ENCODE data around the gene EFEMP2.

Gene EFEMP2

GRCh38 chr11:65873318-65874156 is 937 bp upstream of the EFEMP2 start:
- Histone ChIP-seq H4K91ac (ENCODE audit: low read depth, low read length) (peak overlapping the region; percentile 93), H3K4me3 (ENCODE audit: low read depth, low read length) (peak overlapping the region; percentile 76), H4K12ac (ENCODE audit: low read depth, low read length) (peak overlapping the region; percentile 92), H3K18ac (ENCODE audit: low read length) (peak overlapping the region; percentile 91), H3K4me1 (ENCODE audit: control insufficient read depth in 1 of 2, insufficient read depth in 2 of 2, low read length in 2 of 2) (peaks cover 7 to 12% of the 10 kb centered on the region in 2 experiments), H4K8ac (ENCODE audit: low read depth, low read length) (peak overlapping the region; percentile 92), H3K14ac (ENCODE audit: low read length) (peak overlapping the region; percentile 86), H3K79me1 (ENCODE audit: low read length) (peaks cover 13% of the 10 kb centered on the region), H3K27ac (ENCODE audit: low read depth, low read length) (peak overlapping the region; percentile 68), H3K4ac (ENCODE audit: low read depth, low read length) (peak overlapping the region; percentile 80), H3K36me3 (ENCODE audit: control insufficient read depth in 1 of 2, insufficient read depth in 2 of 2, low read length in 2 of 2) (peaks cover 12 to 24% of the 10 kb centered on the region in 2 experiments), H3K23ac (ENCODE audit: low read length) (no peak overlapping the region), H3K27me3 (ENCODE audit: insufficient read depth, low read length) (no peaks in the 10 kb centered on the region), H2AK5ac (ENCODE audit: low read length) (peak overlapping the region; percentile 60), H3K79me2 (ENCODE audit: control insufficient read depth, insufficient read depth, low read length, poor library complexity) (peaks cover 9% of the 10 kb centered on the region), H2BK120ac (ENCODE audit: insufficient read depth, low read length, poor library complexity) (peak overlapping the region; percentile 19), H2BK5ac (ENCODE audit: low read depth, low read length, poor library complexity) (peak overlapping the region; percentile 71), H2AFZ (ENCODE audit: insufficient read depth, low read length, poor library complexity) (peak overlapping the region; percentile 39), H3K9ac (ENCODE audit: low read length) (peak overlapping the region; percentile 77), H2BK12ac (ENCODE audit: low read length) (no peak overlapping the region), H3K9me3 (ENCODE audit: insufficient read depth, low read depth, low read length) (peaks cover 2% of the 10 kb centered on the region), H3K4me2 (ENCODE audit: low read length) (peak overlapping the region; percentile 99)
- peak; percentile 94 to 98 for DNase-seq
- no CpG with 5 or more reads among the region's 54 CpGs for WGBS (ENCODE audit: extremely low coverage, insufficient coverage, insufficient read length)

- no CpG with 5 or more reads among the region's 26 CpGs for WGBS (ENCODE audit: extremely low coverage, insufficient coverage, insufficient read length)
- peak overlapping the region; percentile 61 for H4K12ac ChIP-seq (ENCODE audit: low read depth, low read length)
Measured at GRCh38 chr11:65871811-65872548, 620 bp downstream of the EFEMP2 start.

GRCh38 chr11:65870706-65871681 is 1.6 kb downstream of the EFEMP2 start:
- H2AK5ac ChIP-seq (ENCODE audit: low read length) = no peak overlapping the region
- no peak overlapping the region for H2BK5ac ChIP-seq (ENCODE audit: low read depth, low read length, poor library complexity)
- H3K4me2 ChIP-seq (ENCODE audit: low read length) = peak overlapping the region; percentile 71
- H3K4me3 ChIP-seq (ENCODE audit: low read depth, low read length) = peak overlapping the region; percentile 14
- H3K27me3 ChIP-seq (ENCODE audit: insufficient read depth, low read length) = no peaks in the 10 kb centered on the region
- no peak overlapping the region for H4K8ac ChIP-seq (ENCODE audit: low read depth, low read length)
- no CpG with 5 or more reads among the region's 24 CpGs for WGBS (ENCODE audit: extremely low coverage, insufficient coverage, insufficient read length)
- H2BK120ac ChIP-seq (ENCODE audit: insufficient read depth, low read length, poor library complexity) = no peak overlapping the region
- no peaks in the 10 kb centered on the region for H3K9me3 ChIP-seq (ENCODE audit: insufficient read depth, low read depth, low read length)
- H3K4me1 ChIP-seq (ENCODE audit: control insufficient read depth in 1 of 2, insufficient read depth in 2 of 2, low read length in 2 of 2) = peaks cover 10 to 14% of the 10 kb centered on the region in 2 experiments
- peaks cover 13% of the 10 kb centered on the region for H3K79me1 ChIP-seq (ENCODE audit: low read length)
- no peak overlapping the region for H3K9ac ChIP-seq (ENCODE audit: low read length)
- no peak overlapping the region for H2AFZ ChIP-seq (ENCODE audit: insufficient read depth, low read length, poor library complexity)
- H3K27ac ChIP-seq (ENCODE audit: low read depth, low read length) = no peak overlapping the region
- no peak overlapping the region for H3K4ac ChIP-seq (ENCODE audit: low read depth, low read length)
- H3K18ac ChIP-seq (ENCODE audit: low read length) = no peak overlapping the region
- H2BK12ac ChIP-seq (ENCODE audit: low read length) = no peak overlapping the region
- no peak overlapping the region for H4K12ac ChIP-seq (ENCODE audit: low read depth, low read length)
- DNase-seq = no peak
- H4K91ac ChIP-seq (ENCODE audit: low read depth, low read length) = no peak overlapping the region
- H3K23ac ChIP-seq (ENCODE audit: low read length) = no peak overlapping the region
- peaks cover 9% of the 10 kb centered on the region for H3K79me2 ChIP-seq (ENCODE audit: control insufficient read depth, insufficient read depth, low read length, poor library complexity)
- H3K36me3 ChIP-seq (ENCODE audit: control insufficient read depth in 1 of 2, insufficient read depth in 2 of 2, low read length in 2 of 2) = peaks cover 33 to 45% of the 10 kb centered on the region in 2 experiments
- H3K14ac ChIP-seq (ENCODE audit: low read length) = no peak overlapping the region

More at GRCh38 chr11:65871811-65872548, 620 bp downstream of the EFEMP2 start:
- Histone ChIP-seq H2AFZ (ENCODE audit: insufficient read depth, low read length, poor library complexity) (no peak overlapping the region), H2BK12ac (ENCODE audit: low read length) (peak overlapping the region; percentile 25), H3K4ac (ENCODE audit: low read depth, low read length) (peak overlapping the region; percentile 30), H2BK5ac (ENCODE audit: low read depth, low read length, poor library complexity) (peak overlapping the region; percentile 36), H3K9me3 (ENCODE audit: insufficient read depth, low read depth, low read length) (no peaks in the 10 kb centered on the region), H4K91ac (ENCODE audit: low read depth, low read length) (peak overlapping the region; percentile 93), H3K27ac (ENCODE audit: low read depth, low read length) (peak overlapping the region; percentile 44), H3K4me1 (ENCODE audit: control insufficient read depth in 1 of 2, insufficient read depth in 2 of 2, low read length in 2 of 2) (peaks cover 10 to 14% of the 10 kb centered on the region in 2 experiments), H3K4me2 (ENCODE audit: low read length) (peak overlapping the region; percentile 71), H3K14ac (ENCODE audit: low read length) (peak overlapping the region; percentile 83), H3K18ac (ENCODE audit: low read length) (peak overlapping the region; percentile 60), H3K79me1 (ENCODE audit: low read length) (peaks cover 13% of the 10 kb centered on the region), H3K27me3 (ENCODE audit: insufficient read depth, low read length) (no peaks in the 10 kb centered on the region), H2AK5ac (ENCODE audit: low read length) (peak overlapping the region; percentile 91), H2BK120ac (ENCODE audit: insufficient read depth, low read length, poor library complexity) (peak overlapping the region; percentile 45), H3K23ac (ENCODE audit: low read length) (no peak overlapping the region), H3K9ac (ENCODE audit: low read length) (peak overlapping the region; percentile 71), H3K4me3 (ENCODE audit: low read depth, low read length) (peak overlapping the region; percentile 85), H3K36me3 (ENCODE audit: control insufficient read depth in 1 of 2, insufficient read depth in 2 of 2, low read length in 2 of 2) (peaks cover 25 to 37% of the 10 kb centered on the region in 2 experiments), H3K79me2 (ENCODE audit: control insufficient read depth, insufficient read depth, low read length, poor library complexity) (peaks cover 9% of the 10 kb centered on the region), H4K8ac (ENCODE audit: low read depth, low read length) (peak overlapping the region; percentile 89)
- no peak for DNase-seq

GRCh38 chr11:65870307-65870658 is 2.3 kb downstream of the EFEMP2 start:
- peaks cover 10 to 14% of the 10 kb centered on the region in 2 experiments for H3K4me1 ChIP-seq (ENCODE audit: control insufficient read depth in 1 of 2, insufficient read depth in 2 of 2, low read length in 2 of 2)
- H3K14ac ChIP-seq (ENCODE audit: low read length) = no peak overlapping the region
- no peak overlapping the region for H2AFZ ChIP-seq (ENCODE audit: insufficient read depth, low read length, poor library complexity)
- WGBS (ENCODE audit: extremely low coverage, insufficient coverage, insufficient read length) = no CpG with 5 or more reads among the region's 11 CpGs
- H2BK12ac ChIP-seq (ENCODE audit: low read length) = no peak overlapping the region
- no peak overlapping the region for H3K4me2 ChIP-seq (ENCODE audit: low read length)
- no peak overlapping the region for H3K27ac ChIP-seq (ENCODE audit: low read depth, low read length)
- H2BK5ac ChIP-seq (ENCODE audit: low read depth, low read length, poor library complexity) = no peak overlapping the region
- no peak overlapping the region for H3K9ac ChIP-seq (ENCODE audit: low read length)
- H3K79me2 ChIP-seq (ENCODE audit: control insufficient read depth, insufficient read depth, low read length, poor library complexity) = peaks cover 9% of the 10 kb centered on the region
- no peak overlapping the region for H4K91ac ChIP-seq (ENCODE audit: low read depth, low read length)
- no peak overlapping the region for H2AK5ac ChIP-seq (ENCODE audit: low read length)
- H3K4me3 ChIP-seq (ENCODE audit: low read depth, low read length) = peak overlapping the region; percentile 14
- H3K27me3 ChIP-seq (ENCODE audit: insufficient read depth, low read length) = no peaks in the 10 kb centered on the region
- no peak overlapping the region for H2BK120ac ChIP-seq (ENCODE audit: insufficient read depth, low read length, poor library complexity)
- no peaks in the 10 kb centered on the region for H3K9me3 ChIP-seq (ENCODE audit: insufficient read depth, low read depth, low read length)
- H3K36me3 ChIP-seq (ENCODE audit: control insufficient read depth in 1 of 2, insufficient read depth in 2 of 2, low read length in 2 of 2) = peaks cover 40 to 52% of the 10 kb centered on the region in 2 experiments
- no peak overlapping the region for H3K4ac ChIP-seq (ENCODE audit: low read depth, low read length)
- no peak overlapping the region for H3K23ac ChIP-seq (ENCODE audit: low read length)
- no peak overlapping the region for H4K12ac ChIP-seq (ENCODE audit: low read depth, low read length)
- no peak overlapping the region for H3K18ac ChIP-seq (ENCODE audit: low read length)
- no peak overlapping the region for H4K8ac ChIP-seq (ENCODE audit: low read depth, low read length)
- no peak for DNase-seq
- peaks cover 13% of the 10 kb centered on the region for H3K79me1 ChIP-seq (ENCODE audit: low read length)
